Right lobe of liver (tissue), 4 donors: ENCODE measurements around the gene KCNE2.

Source experiments
- POLR2A ChIP-seq: fragments of 450-650 bp; IDR thresholded peaks from one replicate; pipeline ENCODE4 v1.6.1; 2017; ENCODE audit warnings: antibody characterized with exemption, mild to moderate bottlenecking
- TF ChIP-seq, protein P1 (sequence below), 4 donors: fragments of 200-600 bp in 3 of 4; fragments of 450-650 bp in 1 of 4; IDR thresholded peaks; one replicate each; pipeline versions ENCODE4 v1.5.1 to v1.8.0; 2016 to 2022; ENCODE audit warnings: antibody characterized with exemption in 4 of 4, mild to moderate bottlenecking in 2 of 4
- donor health status: DM: no; HTN: no; CAD: no.
- donor health status: DM: no; HTN: no; CAD: no.
- donor health status: DM: no; HTN: yes; CAD: no.

- TF ChIP-seq, protein P1, sequence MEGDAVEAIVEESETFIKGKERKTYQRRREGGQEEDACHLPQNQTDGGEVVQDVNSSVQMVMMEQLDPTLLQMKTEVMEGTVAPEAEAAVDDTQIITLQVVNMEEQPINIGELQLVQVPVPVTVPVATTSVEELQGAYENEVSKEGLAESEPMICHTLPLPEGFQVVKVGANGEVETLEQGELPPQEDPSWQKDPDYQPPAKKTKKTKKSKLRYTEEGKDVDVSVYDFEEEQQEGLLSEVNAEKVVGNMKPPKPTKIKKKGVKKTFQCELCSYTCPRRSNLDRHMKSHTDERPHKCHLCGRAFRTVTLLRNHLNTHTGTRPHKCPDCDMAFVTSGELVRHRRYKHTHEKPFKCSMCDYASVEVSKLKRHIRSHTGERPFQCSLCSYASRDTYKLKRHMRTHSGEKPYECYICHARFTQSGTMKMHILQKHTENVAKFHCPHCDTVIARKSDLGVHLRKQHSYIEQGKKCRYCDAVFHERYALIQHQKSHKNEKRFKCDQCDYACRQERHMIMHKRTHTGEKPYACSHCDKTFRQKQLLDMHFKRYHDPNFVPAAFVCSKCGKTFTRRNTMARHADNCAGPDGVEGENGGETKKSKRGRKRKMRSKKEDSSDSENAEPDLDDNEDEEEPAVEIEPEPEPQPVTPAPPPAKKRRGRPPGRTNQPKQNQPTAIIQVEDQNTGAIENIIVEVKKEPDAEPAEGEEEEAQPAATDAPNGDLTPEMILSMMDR (IDR thresholded peaks at IDR 0.05) = no peak
- TF ChIP-seq POLR2A = no peak
Observed at GRCh38 chr21:34337741-34338140, 26.1 kb upstream of the KCNE2 start.
